ENCODE data around the gene NCEH1.
"Not testable (repeated sequence)": the region's sequence is repeated elsewhere in the genome, so short reads cannot be mapped to it uniquely, and the experiment has no call there.

NCEH1 gene

DNA sequence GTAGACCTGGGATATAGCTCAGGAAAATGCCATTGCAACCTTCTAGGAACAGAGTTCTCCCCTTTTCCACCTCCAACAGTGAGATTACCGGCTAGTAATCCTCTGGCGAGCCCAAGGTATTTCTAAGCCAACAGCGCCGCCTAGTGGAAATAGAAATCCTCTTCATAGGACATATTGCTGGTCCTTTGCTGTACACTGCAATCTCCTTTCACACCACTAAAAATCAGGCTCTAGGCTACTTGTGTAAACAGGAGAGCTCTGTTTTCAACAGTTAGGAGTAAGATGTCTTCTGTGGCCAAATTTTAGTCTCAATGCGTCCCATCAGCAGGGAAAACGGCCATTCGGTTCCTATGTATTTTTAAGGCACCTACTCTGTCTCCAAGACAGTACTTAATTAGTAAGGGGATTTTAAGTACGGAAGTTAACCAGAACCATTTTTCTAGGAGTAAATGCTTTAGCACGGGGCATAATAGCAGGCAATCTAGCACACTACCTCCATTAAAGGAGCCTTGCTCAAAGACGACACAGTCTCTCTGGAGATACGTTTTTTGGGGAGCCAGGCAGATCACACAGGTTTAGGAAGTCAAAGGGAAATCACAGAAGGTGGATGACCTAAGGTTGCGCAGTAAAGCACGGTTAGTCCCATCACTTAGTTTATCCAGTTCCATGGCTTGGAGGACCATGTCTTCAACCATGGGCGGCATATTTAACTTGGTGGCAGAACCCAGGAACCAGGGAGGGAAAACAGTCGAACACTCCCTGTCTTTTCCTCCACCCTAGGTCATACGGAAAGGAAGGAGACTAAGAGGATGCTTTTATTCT, 43.8 kb downstream of the NCEH1 start:
- DNase-seq (ENCODE audit: insufficient read length) (no peak), FAIRE-seq (peak; percentile 79)
- TF ChIP-seq POLR2A (IDR thresholded peaks at IDR 0.05; ENCODE audit: low read depth, low read length) (no peak), TAF1 (IDR thresholded peaks at IDR 0.05; ENCODE audit: borderline replicate concordance, low read depth, low read length) (no peak), POLR2AphosphoS5 (IDR thresholded peaks at IDR 0.05; ENCODE audit: low read depth, low read length) (no peak)

DNA sequence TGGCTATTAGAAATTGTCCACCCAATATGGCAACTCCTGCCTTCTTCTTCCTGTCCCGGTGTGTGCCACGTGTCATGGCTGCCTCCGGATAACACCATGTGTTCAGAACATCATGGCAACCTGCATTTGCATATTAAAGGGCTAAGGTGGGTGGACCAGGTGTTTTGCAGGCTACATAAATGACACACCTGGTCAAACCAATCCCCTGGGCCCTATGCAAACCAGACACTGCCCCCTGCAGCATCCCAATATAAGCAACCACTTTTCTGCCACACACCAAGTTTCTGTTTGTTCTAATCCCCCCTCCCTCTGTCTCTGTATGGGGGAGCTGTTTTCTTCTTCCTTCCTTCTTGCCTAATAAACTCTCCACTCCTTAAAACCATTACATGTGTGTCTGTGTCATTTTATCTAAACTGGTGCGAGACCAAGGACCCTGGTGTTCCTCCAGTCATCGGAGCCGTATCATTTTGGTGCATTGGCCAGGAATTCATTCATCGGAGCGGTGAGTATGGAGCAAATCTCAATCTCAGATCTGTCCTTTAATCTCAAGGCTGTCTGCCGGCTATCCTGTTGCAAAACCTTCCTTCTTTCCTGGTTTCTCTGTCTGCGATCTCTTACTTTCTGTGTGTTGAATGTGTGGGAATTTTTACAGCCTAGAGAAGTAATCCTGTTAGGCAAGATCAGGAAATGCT, 44.5 kb downstream of the NCEH1 start:
- TF ChIP-seq POLR2AphosphoS5 (IDR thresholded peaks at IDR 0.05; ENCODE audit: low read depth, low read length) (no peak), POLR2A (IDR thresholded peaks at IDR 0.05; ENCODE audit: low read depth, low read length) (no peak), TAF1 (IDR thresholded peaks at IDR 0.05; ENCODE audit: borderline replicate concordance, low read depth, low read length) (no peak)
- no peak for FAIRE-seq
- DNase-seq (ENCODE audit: insufficient read length), result no peak

DNA sequence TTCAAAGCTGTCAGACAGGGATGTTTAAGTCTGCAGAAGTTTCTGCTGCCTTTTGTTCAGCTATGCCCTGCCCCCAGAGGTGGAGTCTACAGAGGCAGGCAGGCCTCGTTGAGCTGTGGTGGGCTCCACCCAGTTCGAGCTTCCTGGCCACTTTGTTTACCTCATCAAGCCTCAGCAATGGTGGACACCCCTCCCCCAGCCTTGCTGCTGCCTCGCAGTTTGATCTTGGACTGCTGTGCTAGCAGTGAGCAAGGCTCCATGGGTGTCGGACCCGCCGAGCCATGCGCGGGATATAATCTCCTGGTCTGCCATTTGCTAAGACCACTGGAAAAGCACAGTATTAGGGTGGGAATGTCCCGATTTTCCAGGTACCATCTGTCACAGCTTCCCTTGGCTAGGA, 45.4 kb downstream of the NCEH1 start:
- DNase-seq (ENCODE audit: insufficient read length); FAIRE-seq: not testable (repeated sequence)

DNA sequence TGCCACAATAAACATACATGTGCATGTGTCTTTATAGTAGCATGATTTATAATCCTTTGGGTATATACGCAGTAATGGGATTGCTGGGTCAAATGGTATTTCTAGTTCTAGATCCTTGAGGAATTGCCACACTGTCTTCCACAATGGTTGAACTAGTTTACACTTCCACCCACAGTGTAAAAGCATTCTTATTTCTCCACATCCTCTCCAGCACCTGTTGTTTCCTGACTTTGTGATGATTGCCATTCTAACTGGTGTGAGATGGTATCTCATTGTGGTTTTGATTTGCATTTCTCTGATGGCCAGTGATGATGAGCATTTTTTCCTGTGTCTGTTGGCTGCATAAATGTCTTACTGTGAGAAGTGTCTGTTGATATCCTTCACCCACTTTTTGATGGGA, 50.4 kb downstream of the NCEH1 start:
- not testable (repeated sequence) for DNase-seq (ENCODE audit: insufficient read length)

DNA sequence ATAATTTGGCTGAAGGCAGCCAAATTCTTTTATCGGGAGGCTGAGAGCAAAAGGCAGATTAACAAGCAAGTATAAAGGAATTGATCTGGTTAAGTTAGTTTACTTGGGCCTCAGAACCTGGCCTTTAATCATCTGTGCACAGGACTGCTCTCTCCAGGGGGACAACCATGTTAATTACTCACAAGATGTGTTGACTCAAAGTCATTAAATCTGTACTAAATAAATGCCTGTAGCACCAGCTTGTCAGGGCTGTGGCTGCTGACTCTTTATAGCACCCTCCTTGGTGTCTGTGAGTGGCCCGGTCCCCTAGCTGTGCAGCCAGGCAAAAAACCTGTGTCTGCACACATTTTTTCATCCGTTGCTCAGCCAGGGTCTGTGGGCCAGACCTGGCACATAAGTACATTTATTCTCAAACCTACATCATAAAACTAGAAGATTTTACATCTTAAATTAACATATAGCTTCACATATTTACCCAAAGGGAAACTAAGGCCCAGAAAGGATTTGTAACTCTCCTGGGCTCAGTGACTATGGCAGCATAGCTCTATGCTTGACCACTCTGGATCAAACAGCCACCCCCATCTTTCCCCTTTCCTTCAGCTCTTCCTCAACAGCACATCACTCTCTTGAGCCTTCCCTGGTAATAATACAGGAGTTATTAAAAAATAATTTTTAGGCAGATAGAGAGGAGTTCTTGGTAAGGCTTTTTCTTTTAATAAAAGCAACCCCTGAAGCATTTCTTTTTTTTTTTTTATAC, 51.4 kb downstream of the NCEH1 start:
- DNase-seq (ENCODE audit: insufficient read length) (no peak), FAIRE-seq (no peak)
- TF ChIP-seq POLR2A (IDR thresholded peaks at IDR 0.05; ENCODE audit: low read depth, low read length) (no peak), POLR2AphosphoS5 (IDR thresholded peaks at IDR 0.05; ENCODE audit: low read depth, low read length) (no peak), TAF1 (IDR thresholded peaks at IDR 0.05; ENCODE audit: borderline replicate concordance, low read depth, low read length) (no peak)

More for the DNA sequence above, 50.4 kb downstream of the NCEH1 start:
- FAIRE-seq, result not testable (repeated sequence)

DNA sequence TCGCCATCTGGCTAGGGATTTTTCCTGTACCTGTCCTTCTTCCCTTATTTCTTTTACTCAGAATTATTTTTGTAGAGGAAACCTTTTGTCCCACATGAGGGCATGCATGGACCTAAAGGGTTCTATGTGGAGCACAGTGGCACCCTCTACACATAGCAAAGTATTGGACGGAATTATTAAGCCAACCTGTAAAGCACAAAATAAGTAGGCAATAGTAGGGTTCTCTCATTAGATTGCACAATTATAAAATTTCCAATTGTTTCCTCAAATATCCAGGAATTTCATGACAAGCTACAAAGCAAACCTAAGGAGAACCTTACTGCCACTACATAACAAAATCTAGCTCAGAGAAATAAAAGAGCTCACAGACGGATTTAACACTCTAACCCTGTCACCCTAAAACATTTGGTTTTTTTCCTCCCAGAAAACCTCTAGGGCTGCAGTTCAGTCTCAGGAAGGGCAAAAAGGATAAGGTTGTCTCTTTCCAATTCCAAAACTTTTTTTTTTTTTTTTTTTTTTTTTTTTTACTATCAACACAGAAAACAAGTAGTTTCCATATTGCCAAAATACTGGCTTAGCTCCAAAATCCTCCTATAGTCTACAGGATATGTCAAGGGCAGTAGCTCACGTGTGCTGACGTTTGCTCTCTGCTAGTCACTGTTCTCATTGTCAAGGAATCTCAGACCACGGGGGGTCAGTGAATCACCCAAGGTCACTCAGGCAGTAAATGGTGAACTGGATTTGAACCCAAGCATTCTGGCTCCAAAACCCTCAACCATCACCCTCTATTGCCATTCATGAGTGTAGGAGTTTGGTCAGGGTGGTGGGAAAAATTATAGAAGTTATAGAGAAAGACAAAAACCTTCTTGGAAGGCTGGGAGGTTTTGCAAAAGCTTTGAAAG, 52.3 kb downstream of the NCEH1 start:
- TF ChIP-seq POLR2A (IDR thresholded peaks at IDR 0.05; ENCODE audit: low read depth, low read length) (no peak), TAF1 (IDR thresholded peaks at IDR 0.05; ENCODE audit: borderline replicate concordance, low read depth, low read length) (no peak), POLR2AphosphoS5 (IDR thresholded peaks at IDR 0.05; ENCODE audit: low read depth, low read length) (no peak)
- DNase-seq (ENCODE audit: insufficient read length) (no peak), FAIRE-seq (no peak)

DNA sequence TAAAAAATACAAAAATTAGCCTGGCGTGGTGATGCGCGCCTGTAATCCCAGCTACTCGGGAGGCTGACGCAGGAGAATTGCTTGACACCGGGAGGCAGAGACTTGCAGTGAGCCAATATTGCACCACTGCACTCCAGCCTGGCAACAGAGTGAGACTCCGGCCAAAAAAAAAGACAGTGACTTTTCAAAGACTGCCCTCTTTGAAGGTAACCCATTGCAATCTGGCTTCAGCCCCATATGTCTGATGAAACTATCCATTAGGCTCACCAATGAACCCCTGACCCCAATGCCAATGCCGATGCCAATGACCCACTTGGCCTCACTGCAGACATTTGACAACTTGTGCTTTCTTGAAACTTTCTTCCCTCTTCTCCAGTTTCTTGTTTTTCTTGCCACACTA, 54.3 kb downstream of the NCEH1 start:
- DNase-seq (ENCODE audit: insufficient read length) (no peak), FAIRE-seq (no peak)
- no peak for TF ChIP-seq POLR2A (IDR thresholded peaks at IDR 0.05; ENCODE audit: low read depth, low read length)
- TF ChIP-seq TAF1 (IDR thresholded peaks at IDR 0.05; ENCODE audit: borderline replicate concordance, low read depth, low read length), result no peak
- TF ChIP-seq POLR2AphosphoS5 (IDR thresholded peaks at IDR 0.05; ENCODE audit: low read depth, low read length), result no peak

DNA sequence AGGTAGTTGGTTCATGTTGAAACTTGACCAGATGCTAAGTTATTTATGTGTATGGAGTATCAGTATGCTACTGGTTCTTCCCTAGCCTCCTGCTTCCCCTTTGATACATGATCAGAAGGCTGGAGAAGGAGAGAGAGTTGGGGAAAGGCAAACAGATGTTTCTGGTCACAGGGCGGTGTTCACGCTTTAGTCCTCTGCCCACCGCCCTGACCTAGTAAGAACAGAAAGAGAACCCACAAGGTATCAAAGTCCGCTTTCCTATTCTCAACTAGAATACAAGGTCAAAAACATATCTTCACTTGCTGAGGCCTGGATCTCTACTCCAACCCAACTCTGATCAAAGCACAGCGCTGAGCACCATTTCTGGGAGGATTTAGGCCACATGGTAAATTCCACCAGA, 55.5 kb downstream of the NCEH1 start:
- no peak for TF ChIP-seq TAF1 (IDR thresholded peaks at IDR 0.05; ENCODE audit: borderline replicate concordance, low read depth, low read length)
- no peak for TF ChIP-seq POLR2A (IDR thresholded peaks at IDR 0.05; ENCODE audit: low read depth, low read length)
- no peak for TF ChIP-seq POLR2AphosphoS5 (IDR thresholded peaks at IDR 0.05; ENCODE audit: low read depth, low read length)
- FAIRE-seq (no peak), DNase-seq (ENCODE audit: insufficient read length) (no peak)

DNA sequence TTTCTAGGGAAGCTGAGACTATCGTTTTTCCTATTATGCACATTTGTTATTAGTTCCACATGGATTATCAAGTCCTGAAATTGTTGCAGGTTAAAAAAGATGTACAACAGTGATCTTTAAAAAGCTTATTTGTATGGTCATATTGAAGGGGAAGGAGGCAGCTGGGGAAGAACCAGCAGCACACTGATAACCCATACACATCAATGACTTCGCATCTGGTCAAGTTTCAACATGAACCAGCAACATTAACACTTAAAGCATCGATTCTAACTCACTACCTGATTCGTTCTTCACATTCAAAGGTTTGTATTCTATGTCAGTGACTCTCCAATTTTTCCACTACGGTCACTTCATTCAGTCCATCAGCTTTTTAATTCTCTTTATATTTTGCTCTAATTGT, 56.4 kb downstream of the NCEH1 start:
- no peak for TF ChIP-seq TAF1 (IDR thresholded peaks at IDR 0.05; ENCODE audit: borderline replicate concordance, low read depth, low read length)
- no peak for TF ChIP-seq POLR2A (IDR thresholded peaks at IDR 0.05; ENCODE audit: low read depth, low read length)
- TF ChIP-seq POLR2AphosphoS5 (IDR thresholded peaks at IDR 0.05; ENCODE audit: low read depth, low read length), result no peak
- FAIRE-seq (no peak), DNase-seq (ENCODE audit: insufficient read length) (no peak)

DNA sequence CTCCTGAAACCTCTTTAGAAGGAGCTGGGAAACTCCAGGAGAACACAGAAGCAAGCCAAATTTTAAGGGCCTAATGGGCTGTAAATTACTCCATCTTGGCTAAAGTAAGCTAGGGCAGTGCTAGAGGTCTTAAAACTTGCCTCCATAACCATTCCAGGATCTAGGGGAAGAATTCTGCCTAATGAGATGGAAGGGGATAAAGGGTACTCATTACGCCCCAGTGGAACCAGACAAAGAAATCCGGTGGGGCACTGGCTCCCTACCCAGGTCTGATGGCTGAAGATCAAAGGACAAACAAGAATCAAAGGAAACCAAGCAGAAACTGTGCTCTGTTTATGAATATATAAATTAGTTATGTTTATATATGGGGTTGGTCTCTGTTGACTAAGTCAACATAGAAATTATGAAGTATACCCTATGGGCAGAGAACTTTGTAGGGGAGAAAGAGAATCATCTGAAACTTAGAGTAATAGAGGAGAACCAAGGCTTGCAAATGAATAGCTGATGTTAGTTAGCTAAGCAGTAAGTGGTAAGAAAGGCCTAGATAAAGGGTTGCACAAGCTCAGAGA, 57.8 kb downstream of the NCEH1 start:
- no peak for DNase-seq (ENCODE audit: insufficient read length)
- no peak for FAIRE-seq
- TF ChIP-seq TAF1 (IDR thresholded peaks at IDR 0.05; ENCODE audit: borderline replicate concordance, low read depth, low read length) (no peak), POLR2A (IDR thresholded peaks at IDR 0.05; ENCODE audit: low read depth, low read length) (no peak), POLR2AphosphoS5 (IDR thresholded peaks at IDR 0.05; ENCODE audit: low read depth, low read length) (no peak)

All from GM12892 (cell line).